ENCODE results near the gene LAMA3.

The LAMA3 gene

DNA sequence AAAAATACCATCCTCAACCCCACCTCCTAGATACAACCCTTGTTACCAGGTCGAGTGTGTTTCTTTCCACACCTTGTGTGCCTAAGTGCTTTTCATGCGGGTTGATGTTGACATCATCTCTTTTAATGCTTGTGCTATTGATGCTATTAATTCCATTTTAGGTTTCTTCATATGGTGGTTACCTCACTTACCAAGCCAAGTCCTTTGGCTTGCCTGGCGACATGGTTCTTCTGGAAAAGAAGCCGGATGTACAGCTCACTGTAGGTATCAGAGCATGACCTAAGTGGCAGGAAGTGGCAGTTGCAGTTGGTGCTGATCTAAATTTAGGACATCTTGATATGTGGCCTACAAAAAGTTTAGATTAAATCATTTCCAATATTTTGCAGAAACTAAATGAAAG, 175.4 kb downstream of the LAMA3 start:
- Histone ChIP-seq H3K27me3 (ENCODE audit: control insufficient read depth in 5 of 5, insufficient read depth in 4 of 5, low read length in 5 of 5) (no peaks in the 10 kb centered on the region), H3K36me3 (ENCODE audit: control insufficient read depth in 5 of 5, insufficient read depth in 5 of 5, low read length in 5 of 5) (peaks cover 0 to 14% (median 3%) of the 10 kb centered on the region in 5 donors), H3K27ac (ENCODE audit: low read depth, low read length) (no peak overlapping the region), H3K9me3 (ENCODE audit: control insufficient read depth in 5 of 5, low read length in 5 of 5) (no peaks in the 10 kb centered on the region), H3K9ac (ENCODE audit: low read length in 5 of 5) (no peak overlapping the region), H3K4me3 (ENCODE audit: low read depth in 1 of 5, low read length in 5 of 5) (no peak overlapping the region), H3K4me1 (ENCODE audit: control insufficient read depth in 5 of 5, insufficient read depth in 5 of 5, low read length in 5 of 5) (no peaks in the 10 kb centered on the region)

DNA sequence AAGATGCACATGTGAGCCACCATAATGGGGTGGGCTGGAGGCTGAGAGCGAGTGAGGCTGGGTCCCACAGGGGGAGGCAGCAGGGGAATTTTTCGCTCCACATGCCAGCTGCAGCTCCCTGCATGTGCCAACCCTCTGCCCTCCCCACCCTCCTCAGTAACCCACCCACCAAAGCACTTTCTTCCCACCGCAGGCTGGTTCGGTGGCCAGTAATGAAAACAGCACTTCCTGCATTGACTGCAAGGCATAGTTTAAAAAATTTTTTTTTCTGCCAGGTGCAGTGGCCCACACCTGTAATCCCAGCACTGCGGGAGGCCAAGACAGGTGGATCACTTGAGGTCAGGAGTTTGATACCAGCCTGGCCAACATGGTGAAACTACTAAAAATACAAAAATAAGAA, 177.8 kb downstream of the LAMA3 start:
- no peaks in the 10 kb centered on the region for H3K9me3 ChIP-seq (ENCODE audit: control insufficient read depth in 5 of 5, low read length in 5 of 5)
- H3K27ac ChIP-seq (ENCODE audit: low read depth, low read length): no peak overlapping the region
- peaks cover 0 to 7% (median 3%) of the 10 kb centered on the region in 5 donors for H3K4me1 ChIP-seq (ENCODE audit: control insufficient read depth in 5 of 5, insufficient read depth in 5 of 5, low read length in 5 of 5)
- no peak overlapping the region for H3K4me3 ChIP-seq (ENCODE audit: low read depth in 1 of 5, low read length in 5 of 5)
- no peaks in the 10 kb centered on the region for H3K27me3 ChIP-seq (ENCODE audit: control insufficient read depth in 5 of 5, insufficient read depth in 4 of 5, low read length in 5 of 5)
- peaks cover 0 to 5% (median 0%) of the 10 kb centered on the region in 5 donors for H3K36me3 ChIP-seq (ENCODE audit: control insufficient read depth in 5 of 5, insufficient read depth in 5 of 5, low read length in 5 of 5)
- no peak overlapping the region for H3K9ac ChIP-seq (ENCODE audit: low read length in 5 of 5)

DNA sequence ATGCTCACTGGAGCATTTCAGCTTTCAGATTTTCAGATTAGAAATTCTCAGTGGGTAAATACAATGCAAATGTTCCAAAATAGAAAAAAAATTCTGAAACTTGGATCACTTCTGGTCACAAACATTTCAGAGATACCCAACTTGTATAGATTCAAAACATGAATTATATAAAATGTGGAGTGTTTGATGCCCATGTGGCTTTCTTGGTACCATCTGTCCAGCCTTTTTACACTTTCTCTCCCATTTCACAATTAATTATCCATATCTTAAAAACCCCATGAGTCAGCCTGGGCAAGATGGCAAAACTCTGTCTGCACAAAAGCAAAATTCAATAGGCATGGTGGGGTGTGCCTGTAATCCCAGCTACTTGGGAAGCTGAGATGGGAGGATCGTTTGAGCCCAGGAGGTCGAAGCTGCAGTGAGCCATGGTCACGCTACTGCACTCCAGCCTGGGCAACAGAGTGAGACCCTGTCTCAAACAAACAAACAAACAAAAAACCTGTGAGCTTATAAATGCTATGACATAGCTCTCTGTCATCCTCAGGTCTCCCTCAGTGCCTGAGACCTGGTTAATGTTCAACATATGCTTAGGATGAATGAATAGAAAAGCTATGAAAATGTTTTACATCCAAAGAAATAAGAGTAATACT, 179.0 kb downstream of the LAMA3 start:
- no peak overlapping the region for H3K27ac ChIP-seq (ENCODE audit: low read depth, low read length)
- H3K9ac ChIP-seq (ENCODE audit: low read length in 5 of 5): no peak overlapping the region
- H3K9me3 ChIP-seq (ENCODE audit: control insufficient read depth in 5 of 5, low read length in 5 of 5): no peaks in the 10 kb centered on the region
- no peak overlapping the region for H3K4me3 ChIP-seq (ENCODE audit: low read depth in 1 of 5, low read length in 5 of 5)
- peaks cover 0 to 7% (median 0%) of the 10 kb centered on the region in 5 donors for H3K36me3 ChIP-seq (ENCODE audit: control insufficient read depth in 5 of 5, insufficient read depth in 5 of 5, low read length in 5 of 5)
- H3K27me3 ChIP-seq (ENCODE audit: control insufficient read depth in 5 of 5, insufficient read depth in 4 of 5, low read length in 5 of 5): no peaks in the 10 kb centered on the region
- peaks cover 0 to 7% (median 3%) of the 10 kb centered on the region in 5 donors for H3K4me1 ChIP-seq (ENCODE audit: control insufficient read depth in 5 of 5, insufficient read depth in 5 of 5, low read length in 5 of 5)

DNA sequence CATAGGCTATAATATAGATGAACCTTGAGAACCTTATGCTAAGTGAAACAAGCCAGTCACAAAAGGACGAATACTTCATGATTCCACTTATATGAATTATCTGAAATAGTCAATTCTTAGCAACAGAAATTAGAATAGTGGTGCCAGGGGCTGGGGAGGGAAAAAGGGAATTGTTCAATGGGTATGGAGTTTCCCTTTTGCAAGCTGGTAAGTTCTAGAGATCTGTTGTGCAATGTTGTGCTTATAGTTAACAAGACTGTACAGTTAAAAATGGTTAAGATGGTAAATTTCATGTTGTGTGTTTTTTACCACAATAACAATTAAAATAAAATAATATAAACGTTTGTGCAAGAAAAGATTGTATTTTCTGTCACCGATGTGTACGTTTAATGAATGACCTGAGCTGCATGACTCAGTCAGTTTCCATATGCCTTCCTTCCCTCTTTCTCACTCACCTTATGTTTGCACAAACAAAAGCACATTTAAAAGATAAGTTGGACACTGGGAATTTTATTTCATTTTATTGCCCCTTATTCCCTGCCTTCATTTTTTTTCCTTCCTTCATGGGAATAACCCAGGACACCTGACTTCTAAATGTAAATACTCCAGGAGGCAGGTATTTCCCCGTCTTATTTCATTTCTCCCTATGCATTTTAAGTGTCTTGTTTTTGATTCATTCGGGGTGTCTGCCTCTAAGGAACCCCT, 181.6 kb downstream of the LAMA3 start:
- Histone ChIP-seq H3K36me3 (ENCODE audit: control insufficient read depth in 5 of 5, insufficient read depth in 5 of 5, low read length in 5 of 5) (peaks cover 0 to 8% (median 0%) of the 10 kb centered on the region in 5 donors), H3K27me3 (ENCODE audit: control insufficient read depth in 5 of 5, insufficient read depth in 4 of 5, low read length in 5 of 5) (no peaks in the 10 kb centered on the region), H3K4me1 (ENCODE audit: control insufficient read depth in 5 of 5, insufficient read depth in 5 of 5, low read length in 5 of 5) (peaks cover 0 to 7% (median 3%) of the 10 kb centered on the region in 5 donors), H3K9me3 (ENCODE audit: control insufficient read depth in 5 of 5, low read length in 5 of 5) (no peaks in the 10 kb centered on the region), H3K9ac (ENCODE audit: low read length in 5 of 5) (no peak overlapping the region), H3K4me3 (ENCODE audit: low read depth in 1 of 5, low read length in 5 of 5) (no peak overlapping the region), H3K27ac (ENCODE audit: low read depth, low read length) (no peak overlapping the region)

DNA sequence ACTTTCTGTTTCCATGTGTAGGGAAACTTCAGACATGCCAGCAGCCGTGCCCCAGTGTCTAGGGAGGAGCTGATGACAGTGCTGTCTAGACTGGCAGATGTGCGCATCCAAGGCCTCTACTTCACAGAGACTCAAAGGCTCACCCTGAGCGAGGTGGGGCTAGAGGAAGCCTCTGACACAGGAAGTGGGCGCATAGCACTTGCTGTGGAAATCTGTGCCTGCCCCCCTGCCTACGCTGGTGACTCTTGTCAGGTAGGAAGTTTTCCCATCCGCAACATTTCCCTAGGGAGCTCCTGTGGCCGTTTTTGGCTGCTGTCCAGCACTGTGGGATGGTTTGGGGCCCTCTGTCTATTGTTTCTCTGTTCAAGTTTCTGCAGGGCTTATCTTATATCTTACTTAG, 182.2 kb downstream of the LAMA3 start:
- Histone ChIP-seq H3K4me3 (ENCODE audit: low read depth in 1 of 5, low read length in 5 of 5) (no peak overlapping the region), H3K4me1 (ENCODE audit: control insufficient read depth in 5 of 5, insufficient read depth in 5 of 5, low read length in 5 of 5) (peaks cover 0 to 7% (median 3%) of the 10 kb centered on the region in 5 donors), H3K9ac (ENCODE audit: low read length in 5 of 5) (no peak overlapping the region), H3K36me3 (ENCODE audit: control insufficient read depth in 5 of 5, insufficient read depth in 5 of 5, low read length in 5 of 5) (peaks cover 0 to 8% (median 0%) of the 10 kb centered on the region in 5 donors), H3K27ac (ENCODE audit: low read depth, low read length) (no peak overlapping the region), H3K27me3 (ENCODE audit: control insufficient read depth in 5 of 5, insufficient read depth in 4 of 5, low read length in 5 of 5) (no peaks in the 10 kb centered on the region), H3K9me3 (ENCODE audit: control insufficient read depth in 5 of 5, low read length in 5 of 5) (no peaks in the 10 kb centered on the region)

DNA sequence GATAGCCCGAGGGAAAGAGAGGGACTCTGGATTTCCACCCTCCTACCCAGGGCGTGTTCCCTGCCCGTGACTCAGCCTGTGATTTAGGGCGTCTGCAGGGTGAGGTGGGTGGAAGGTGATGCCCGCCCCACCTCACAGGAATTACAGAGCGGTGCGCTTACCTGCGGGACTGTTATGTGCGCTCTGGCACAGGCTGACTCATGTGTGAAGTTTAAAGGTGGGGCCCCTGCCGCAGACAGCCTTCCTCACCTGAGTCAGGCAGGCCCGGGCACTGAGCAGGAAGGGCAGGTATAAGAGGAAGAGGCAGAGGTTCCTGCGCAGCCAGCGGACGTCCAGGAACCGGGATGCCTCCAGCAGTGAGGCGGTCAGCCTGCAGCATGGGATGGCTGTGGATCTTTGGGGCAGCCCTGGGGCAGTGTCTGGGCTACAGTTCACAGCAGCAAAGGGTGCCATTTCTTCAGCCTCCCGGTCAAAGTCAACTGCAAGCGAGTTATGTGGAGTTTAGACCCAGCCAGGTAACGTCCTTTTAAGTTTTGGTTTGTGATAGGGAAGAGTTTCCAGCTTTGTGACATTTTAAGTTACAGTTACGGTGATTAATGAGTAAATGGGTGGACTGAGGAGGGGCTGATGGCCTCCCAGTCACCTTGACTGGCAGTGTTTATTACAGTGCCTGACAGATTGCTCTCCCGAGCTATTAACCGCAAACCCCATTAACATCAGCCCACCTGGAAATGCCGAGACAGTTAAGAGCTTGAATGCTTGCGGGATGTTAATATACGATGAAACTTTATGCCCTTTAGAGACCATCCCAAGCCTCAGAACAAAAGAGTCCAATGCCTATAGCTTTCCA, 183.7 kb downstream of the LAMA3 start:
- no peak overlapping the region for H3K27ac ChIP-seq (ENCODE audit: low read depth, low read length)

DNA sequence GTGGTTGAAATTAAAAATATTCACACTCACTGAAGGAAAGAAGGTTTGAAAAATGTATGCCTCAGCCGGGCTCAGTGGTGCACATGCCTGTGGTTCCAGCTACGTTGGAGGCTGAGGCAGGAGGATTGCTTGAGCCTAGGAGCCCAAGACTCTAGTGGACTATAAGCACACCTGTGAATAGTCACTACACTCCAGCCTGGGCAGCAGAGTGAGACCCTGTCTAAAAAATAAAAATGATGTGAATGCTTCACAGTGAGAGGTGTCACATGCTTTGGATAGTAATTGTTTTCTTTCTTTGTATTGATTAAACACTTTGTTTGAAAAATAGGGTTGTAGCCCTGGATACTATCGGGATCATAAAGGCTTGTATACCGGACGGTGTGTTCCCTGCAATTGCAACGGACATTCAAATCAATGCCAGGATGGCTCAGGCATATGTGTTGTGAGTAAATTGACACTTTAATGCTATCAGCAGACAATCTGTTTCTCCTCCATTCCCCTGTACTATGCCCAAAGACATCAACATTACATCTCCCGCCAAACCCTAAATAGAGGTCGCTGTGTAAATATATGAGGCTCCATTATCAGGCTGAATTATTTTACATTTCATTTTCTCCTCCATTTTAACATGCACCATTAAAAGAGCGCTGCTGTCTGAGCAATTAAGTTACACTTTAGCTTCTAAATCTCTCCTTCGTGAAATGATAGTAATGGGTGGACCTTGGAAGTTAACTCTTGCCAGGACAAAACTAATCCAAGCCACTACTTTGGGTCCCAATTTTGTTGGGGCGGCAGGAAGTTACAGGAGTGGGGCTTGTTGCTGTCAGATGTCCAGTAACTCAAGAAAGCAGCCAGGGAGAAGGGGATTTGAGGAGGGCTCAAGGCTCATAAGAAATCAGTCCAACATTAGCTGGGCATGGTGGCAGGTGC, 187.0 kb downstream of the LAMA3 start:
- H3K4me1 ChIP-seq (ENCODE audit: control insufficient read depth in 5 of 5, insufficient read depth in 5 of 5, low read length in 5 of 5): peaks cover 0 to 6% (median 3%) of the 10 kb centered on the region in 5 donors
- H3K9me3 ChIP-seq (ENCODE audit: control insufficient read depth in 5 of 5, low read length in 5 of 5): no peaks in the 10 kb centered on the region
- H3K27me3 ChIP-seq (ENCODE audit: control insufficient read depth in 5 of 5, insufficient read depth in 4 of 5, low read length in 5 of 5): no peaks in the 10 kb centered on the region
- H3K9ac ChIP-seq (ENCODE audit: low read length in 5 of 5): no peak overlapping the region
- H3K4me3 ChIP-seq (ENCODE audit: low read depth in 1 of 5, low read length in 5 of 5): no peak overlapping the region
- H3K27ac ChIP-seq (ENCODE audit: low read depth, low read length): no peak overlapping the region
- H3K36me3 ChIP-seq (ENCODE audit: control insufficient read depth in 5 of 5, insufficient read depth in 5 of 5, low read length in 5 of 5): peaks cover 0 to 24% (median 7%) of the 10 kb centered on the region in 5 donors

More for the DNA sequence above, 183.7 kb downstream of the LAMA3 start:
- H3K4me3 ChIP-seq (ENCODE audit: low read depth in 1 of 5, low read length in 5 of 5): no peak overlapping the region
- no peaks in the 10 kb centered on the region for H3K27me3 ChIP-seq (ENCODE audit: control insufficient read depth in 5 of 5, insufficient read depth in 4 of 5, low read length in 5 of 5)
- peaks cover 0 to 14% (median 4%) of the 10 kb centered on the region in 5 donors for H3K36me3 ChIP-seq (ENCODE audit: control insufficient read depth in 5 of 5, insufficient read depth in 5 of 5, low read length in 5 of 5)
- H3K9ac ChIP-seq (ENCODE audit: low read length in 5 of 5): no peak overlapping the region
- no peaks in the 10 kb centered on the region for H3K9me3 ChIP-seq (ENCODE audit: control insufficient read depth in 5 of 5, low read length in 5 of 5)
- H3K4me1 ChIP-seq (ENCODE audit: control insufficient read depth in 5 of 5, insufficient read depth in 5 of 5, low read length in 5 of 5): peaks cover 0 to 7% (median 3%) of the 10 kb centered on the region in 5 donors

DNA sequence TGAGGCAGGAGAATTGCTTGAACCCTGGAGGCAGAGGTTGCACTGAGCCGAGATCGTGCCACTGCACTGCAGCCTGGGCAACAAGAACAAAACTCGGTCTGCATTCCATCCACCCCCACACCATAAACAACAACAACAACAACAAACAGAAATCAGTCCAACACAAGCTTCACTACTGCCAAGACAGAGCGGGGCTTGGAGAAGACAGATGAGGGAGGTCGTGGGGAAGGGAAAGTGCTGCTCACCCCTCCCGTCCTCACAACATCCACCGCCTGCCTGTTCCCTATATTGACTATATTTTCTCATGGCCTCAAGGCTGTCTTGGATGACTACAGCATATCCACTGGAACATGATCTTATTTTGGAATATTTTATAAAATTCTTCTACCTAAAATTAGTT, 187.7 kb downstream of the LAMA3 start:
- Histone ChIP-seq H3K27ac (ENCODE audit: low read depth, low read length) (no peak overlapping the region), H3K9ac (ENCODE audit: low read length in 5 of 5) (no peak overlapping the region), H3K4me1 (ENCODE audit: control insufficient read depth in 5 of 5, insufficient read depth in 5 of 5, low read length in 5 of 5) (no peaks in the 10 kb centered on the region), H3K27me3 (ENCODE audit: control insufficient read depth in 5 of 5, insufficient read depth in 4 of 5, low read length in 5 of 5) (no peaks in the 10 kb centered on the region), H3K36me3 (ENCODE audit: control insufficient read depth in 5 of 5, insufficient read depth in 5 of 5, low read length in 5 of 5) (peaks cover 0 to 28% (median 11%) of the 10 kb centered on the region in 5 donors), H3K9me3 (ENCODE audit: control insufficient read depth in 5 of 5, low read length in 5 of 5) (no peaks in the 10 kb centered on the region), H3K4me3 (ENCODE audit: low read depth in 1 of 5, low read length in 5 of 5) (no peak overlapping the region)

DNA sequence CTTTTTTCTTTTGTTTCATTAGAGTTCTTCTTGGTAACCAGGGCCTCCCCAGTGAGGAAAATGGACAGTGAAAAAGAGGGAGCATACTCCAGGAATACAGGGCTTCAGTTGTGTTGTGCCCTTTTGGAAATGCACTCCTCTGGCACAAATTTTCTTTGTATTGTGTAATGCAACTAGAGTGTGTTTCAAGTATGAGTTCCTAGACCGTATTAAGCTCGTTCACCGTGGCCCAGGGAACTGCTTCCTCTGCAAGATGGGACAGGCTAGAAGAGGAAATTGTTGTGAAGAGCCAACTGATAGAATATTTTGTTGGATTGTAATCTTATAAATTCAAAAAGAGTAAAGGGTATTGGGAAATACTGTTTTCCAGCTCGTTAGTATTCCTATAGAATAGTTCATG, 188.1 kb downstream of the LAMA3 start:
- H3K4me1 ChIP-seq (ENCODE audit: control insufficient read depth in 5 of 5, insufficient read depth in 5 of 5, low read length in 5 of 5): no peaks in the 10 kb centered on the region
- H3K27me3 ChIP-seq (ENCODE audit: control insufficient read depth in 5 of 5, insufficient read depth in 4 of 5, low read length in 5 of 5): no peaks in the 10 kb centered on the region
- no peaks in the 10 kb centered on the region for H3K9me3 ChIP-seq (ENCODE audit: control insufficient read depth in 5 of 5, low read length in 5 of 5)
- H3K27ac ChIP-seq (ENCODE audit: low read depth, low read length): no peak overlapping the region
- H3K9ac ChIP-seq (ENCODE audit: low read length in 5 of 5): no peak overlapping the region
- H3K36me3 ChIP-seq (ENCODE audit: control insufficient read depth in 5 of 5, insufficient read depth in 5 of 5, low read length in 5 of 5): peaks cover 0 to 28% (median 11%) of the 10 kb centered on the region in 5 donors
- H3K4me3 ChIP-seq (ENCODE audit: low read depth in 1 of 5, low read length in 5 of 5): no peak overlapping the region

Measured in subcutaneous abdominal adipose tissue (tissue), 5 donors.